Keratinocyte (primary cell): ENCODE data around the gene RAB6D.

Source experiments
- EZH2 ChIP-seq: IDR thresholded peaks from one replicate; pipeline ENCODE4 v1.6.1; 2012; ENCODE audit warnings: inconsistent platforms, mild to moderate bottlenecking, low read length, moderate library complexity
- TF ChIP-seq, protein P1 (sequence below), 3 experiments: IDR thresholded peaks in 1 of 3; conservative IDR thresholded peaks in 1 of 3; optimal IDR thresholded peaks in 1 of 3; 2 replicates in 2 of 3; 3 replicates in 1 of 3; pipeline versions ENCODE3 to v1.5.1; 2011; ENCODE audit warnings: low read length in 3 of 3, mild to moderate bottlenecking in 3 of 3, moderate library complexity in 2 of 3, control low read depth in 1 of 3, inconsistent platforms in 1 of 3; ENCODE audit not compliant: insufficient read depth in 2 of 3; ENCODE audit errors: extremely low read depth in 1 of 3

- TF ChIP-seq, protein P1, sequence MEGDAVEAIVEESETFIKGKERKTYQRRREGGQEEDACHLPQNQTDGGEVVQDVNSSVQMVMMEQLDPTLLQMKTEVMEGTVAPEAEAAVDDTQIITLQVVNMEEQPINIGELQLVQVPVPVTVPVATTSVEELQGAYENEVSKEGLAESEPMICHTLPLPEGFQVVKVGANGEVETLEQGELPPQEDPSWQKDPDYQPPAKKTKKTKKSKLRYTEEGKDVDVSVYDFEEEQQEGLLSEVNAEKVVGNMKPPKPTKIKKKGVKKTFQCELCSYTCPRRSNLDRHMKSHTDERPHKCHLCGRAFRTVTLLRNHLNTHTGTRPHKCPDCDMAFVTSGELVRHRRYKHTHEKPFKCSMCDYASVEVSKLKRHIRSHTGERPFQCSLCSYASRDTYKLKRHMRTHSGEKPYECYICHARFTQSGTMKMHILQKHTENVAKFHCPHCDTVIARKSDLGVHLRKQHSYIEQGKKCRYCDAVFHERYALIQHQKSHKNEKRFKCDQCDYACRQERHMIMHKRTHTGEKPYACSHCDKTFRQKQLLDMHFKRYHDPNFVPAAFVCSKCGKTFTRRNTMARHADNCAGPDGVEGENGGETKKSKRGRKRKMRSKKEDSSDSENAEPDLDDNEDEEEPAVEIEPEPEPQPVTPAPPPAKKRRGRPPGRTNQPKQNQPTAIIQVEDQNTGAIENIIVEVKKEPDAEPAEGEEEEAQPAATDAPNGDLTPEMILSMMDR (optimal IDR thresholded peaks at IDR 0.05 in 1 of 3, IDR thresholded peaks at IDR 0.05 in 1 of 3, conservative IDR thresholded peaks at IDR 0.05 in 1 of 3; ENCODE audit: extremely low read depth in 1 of 3, insufficient read depth in 2 of 3, low read length in 3 of 3) = no peak
- no peak for TF ChIP-seq EZH2
These were observed 3.4 kb upstream of the RAB6D start for GRCh38 chr2:131367352-131367751.
